GM12875 (cell line): ENCODE measurements around the gene MMAB.

Source experiments
- H3K4me3 ChIP-seq: one replicate; pipeline ENCODE4 v1.5.1; 2011; ENCODE audit warnings: low read depth, low read length, control low read depth
- TF ChIP-seq, protein P1 (sequence below): IDR thresholded peaks from 2 replicates; pipeline ENCODE4 v1.5.1; 2011; ENCODE audit warnings: low read depth, mild to moderate bottlenecking, control low read depth, inconsistent platforms, low read length, moderate library complexity, borderline replicate concordance; ENCODE audit not compliant: insufficient read depth

The MMAB gene

DNA sequence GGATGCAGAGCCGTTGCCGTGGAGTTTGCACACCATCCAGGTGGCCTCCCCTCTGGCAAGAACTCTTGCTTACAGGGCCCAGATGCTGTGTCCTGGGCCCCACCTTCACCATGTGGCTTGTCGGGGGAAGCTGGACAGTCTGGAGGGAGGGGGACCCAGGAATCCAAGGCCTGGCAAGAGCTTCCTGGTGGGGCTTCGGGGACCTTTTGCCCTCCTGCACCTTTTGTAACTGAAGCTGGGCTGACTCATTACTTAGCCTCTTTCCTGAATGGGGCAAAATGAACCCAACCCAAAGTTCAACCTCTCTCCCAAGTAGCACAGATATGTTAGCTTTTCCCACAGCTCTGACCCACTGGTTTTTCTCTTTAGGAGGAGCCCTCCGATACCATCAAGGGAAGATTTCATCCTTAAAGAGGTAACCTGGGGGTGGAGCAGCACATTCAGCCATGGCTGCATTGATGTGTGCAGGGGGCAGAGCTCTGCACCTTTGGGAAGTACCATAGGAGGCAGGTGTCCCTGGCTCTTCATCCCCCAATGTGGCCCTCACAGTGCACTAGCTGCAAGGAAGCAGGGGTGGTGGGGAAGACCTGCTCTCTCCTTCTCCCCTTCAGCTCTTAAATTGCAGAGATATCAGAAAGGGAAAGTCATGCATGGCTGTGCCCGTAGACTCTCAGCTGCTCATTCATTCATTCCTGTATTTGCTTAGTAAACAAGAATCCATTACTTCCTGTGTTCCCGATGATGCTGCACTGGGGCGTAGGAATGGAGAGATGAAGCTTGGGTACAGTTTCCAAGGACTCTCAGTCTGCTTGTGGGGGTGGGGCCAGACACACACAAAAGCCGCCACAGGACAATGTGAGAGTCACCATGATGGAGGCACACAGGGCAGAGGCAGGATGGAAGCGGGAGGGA lies 13.3 kb upstream of the MMAB start:
- TF ChIP-seq, protein P1, sequence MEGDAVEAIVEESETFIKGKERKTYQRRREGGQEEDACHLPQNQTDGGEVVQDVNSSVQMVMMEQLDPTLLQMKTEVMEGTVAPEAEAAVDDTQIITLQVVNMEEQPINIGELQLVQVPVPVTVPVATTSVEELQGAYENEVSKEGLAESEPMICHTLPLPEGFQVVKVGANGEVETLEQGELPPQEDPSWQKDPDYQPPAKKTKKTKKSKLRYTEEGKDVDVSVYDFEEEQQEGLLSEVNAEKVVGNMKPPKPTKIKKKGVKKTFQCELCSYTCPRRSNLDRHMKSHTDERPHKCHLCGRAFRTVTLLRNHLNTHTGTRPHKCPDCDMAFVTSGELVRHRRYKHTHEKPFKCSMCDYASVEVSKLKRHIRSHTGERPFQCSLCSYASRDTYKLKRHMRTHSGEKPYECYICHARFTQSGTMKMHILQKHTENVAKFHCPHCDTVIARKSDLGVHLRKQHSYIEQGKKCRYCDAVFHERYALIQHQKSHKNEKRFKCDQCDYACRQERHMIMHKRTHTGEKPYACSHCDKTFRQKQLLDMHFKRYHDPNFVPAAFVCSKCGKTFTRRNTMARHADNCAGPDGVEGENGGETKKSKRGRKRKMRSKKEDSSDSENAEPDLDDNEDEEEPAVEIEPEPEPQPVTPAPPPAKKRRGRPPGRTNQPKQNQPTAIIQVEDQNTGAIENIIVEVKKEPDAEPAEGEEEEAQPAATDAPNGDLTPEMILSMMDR, result no peak
- H3K4me3 ChIP-seq, result no peak overlapping the region

DNA sequence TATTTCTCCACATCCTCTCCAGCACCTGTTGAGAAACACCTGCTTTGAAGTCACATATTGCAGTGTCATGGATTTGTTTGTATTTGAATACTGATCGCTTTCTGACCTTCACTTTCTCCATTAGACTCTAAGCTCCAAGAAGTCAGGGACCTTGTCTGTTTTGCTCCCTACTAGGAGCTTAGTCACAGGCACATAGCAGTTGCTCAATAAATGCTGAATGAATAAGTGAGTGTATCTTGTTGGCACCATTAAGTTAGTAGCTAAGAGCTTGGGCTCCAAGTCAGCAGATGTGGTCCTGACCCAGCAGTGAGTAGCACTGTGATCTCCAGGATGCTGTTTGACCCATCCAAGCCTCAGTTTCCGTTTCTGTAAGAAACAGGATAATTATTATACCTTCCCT lies 10.4 kb upstream of the MMAB start:
- H3K4me3 ChIP-seq, result no peak overlapping the region
- TF ChIP-seq, protein P1, result no peak

DNA sequence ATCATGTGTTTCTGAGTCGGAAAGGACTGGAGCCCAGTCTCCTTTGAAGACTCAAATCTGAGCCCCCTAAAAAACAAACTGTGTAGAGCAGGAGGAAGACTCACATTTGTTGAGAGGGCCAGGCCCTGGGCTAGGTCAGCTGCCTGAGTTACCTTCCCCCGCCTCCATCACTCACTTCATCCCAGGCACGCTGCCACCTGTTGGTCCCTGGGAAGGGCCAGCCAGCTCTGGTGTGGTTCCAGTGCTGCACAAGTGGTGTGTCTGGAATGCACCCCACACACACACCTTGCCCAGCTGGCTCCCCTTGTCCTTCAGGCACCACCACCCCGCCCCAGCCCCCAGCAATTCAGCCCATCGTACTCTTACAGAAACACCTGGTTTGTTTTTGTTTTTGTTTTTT lies 9.3 kb upstream of the MMAB start:
- no peak overlapping the region for H3K4me3 ChIP-seq
- TF ChIP-seq, protein P1, result no peak

DNA sequence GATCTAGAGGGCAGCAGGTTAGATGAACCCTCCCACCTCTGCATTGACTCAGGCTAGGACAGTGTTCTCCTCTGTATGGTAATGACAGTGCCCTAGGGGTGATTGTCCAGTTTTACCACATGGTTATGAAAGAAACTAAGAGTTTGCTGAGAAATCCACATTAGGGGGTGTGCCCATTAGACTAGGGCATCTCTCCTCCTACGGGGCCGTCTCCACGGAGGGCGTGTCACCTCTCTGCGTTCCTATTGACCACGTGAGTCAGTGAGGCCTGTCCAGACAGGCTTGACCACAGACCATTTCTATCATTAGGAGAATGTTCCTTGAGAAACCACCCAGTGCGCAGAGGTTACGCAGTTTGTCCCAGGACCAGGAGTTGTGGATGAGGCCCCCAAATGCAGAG lies 8.6 kb upstream of the MMAB start:
- no peak overlapping the region for H3K4me3 ChIP-seq
- TF ChIP-seq, protein P1, result no peak

DNA sequence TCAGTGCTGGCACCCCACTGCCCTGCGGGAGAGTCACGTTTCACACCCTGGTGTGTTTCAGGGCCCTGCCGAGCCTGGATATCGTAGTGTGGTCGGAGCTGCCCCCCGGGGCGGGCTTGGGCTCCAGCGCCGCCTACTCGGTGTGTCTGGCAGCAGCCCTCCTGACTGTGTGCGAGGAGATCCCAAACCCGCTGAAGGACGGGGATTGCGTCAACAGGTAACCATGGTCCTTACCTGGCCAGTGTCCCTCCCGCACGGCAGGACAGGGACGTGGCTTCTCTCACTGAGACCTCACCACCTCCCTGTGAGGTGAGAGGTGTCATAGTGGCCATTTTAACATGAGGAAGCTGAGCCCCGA lies 8.0 kb upstream of the MMAB start:
- TF ChIP-seq, protein P1, result no peak
- H3K4me3 ChIP-seq, result no peak overlapping the region

DNA sequence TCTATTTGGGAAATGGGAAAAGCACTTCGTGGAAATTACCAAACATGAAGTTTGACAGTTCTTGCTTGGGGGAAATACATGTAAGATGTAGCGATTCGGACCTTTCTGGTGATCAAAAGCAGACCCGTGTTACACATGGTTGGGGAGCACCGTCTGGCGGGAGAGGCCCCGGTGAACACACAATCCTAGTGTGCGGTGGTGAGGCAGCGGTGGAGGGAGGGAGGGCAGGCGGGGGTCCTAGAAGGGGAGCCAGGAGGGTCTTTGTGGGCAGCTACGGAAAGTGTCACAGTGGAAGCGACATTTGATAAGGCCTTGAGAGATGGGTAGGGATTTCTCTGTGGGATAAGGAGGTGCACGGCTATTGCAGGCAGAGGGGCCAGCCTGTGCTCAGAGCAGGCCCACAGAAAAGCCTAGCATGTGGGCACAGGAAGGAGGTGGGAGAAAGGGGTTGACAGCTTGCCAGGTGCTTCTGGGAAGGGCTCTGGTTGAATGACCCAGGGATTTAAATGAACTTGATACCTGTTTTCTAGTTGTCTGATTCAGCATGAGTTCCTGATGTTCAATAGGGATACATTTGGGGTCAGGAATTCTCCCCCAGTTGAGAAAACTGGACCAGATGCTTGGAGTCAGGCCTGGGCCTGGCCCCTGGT lies 7.5 kb upstream of the MMAB start:
- TF ChIP-seq, protein P1, result no peak
- no peak overlapping the region for H3K4me3 ChIP-seq

DNA sequence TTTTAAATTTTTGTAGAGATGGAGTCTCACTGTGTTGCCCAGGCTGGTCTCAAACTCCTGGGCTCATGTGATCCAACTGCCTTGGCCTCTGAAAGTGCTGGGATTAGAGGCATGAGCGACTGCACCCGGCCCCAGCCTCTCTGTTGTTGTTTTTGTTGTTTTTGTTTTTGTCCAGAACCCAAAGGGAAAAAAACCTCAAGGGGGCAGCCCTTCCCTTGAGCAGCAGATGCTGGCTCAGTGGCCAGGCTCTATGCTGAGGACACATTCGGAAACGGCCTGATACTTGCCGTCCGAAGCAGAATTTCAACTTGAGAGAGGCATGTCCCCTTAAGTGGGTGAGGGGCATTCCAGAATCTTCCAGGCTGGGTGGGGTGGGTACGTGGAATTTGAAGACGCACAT lies 7.0 kb upstream of the MMAB start:
- no peak overlapping the region for H3K4me3 ChIP-seq
- TF ChIP-seq, protein P1, result no peak
